Measurements from ENCODE around the gene GUCY1A2.

DNA sequence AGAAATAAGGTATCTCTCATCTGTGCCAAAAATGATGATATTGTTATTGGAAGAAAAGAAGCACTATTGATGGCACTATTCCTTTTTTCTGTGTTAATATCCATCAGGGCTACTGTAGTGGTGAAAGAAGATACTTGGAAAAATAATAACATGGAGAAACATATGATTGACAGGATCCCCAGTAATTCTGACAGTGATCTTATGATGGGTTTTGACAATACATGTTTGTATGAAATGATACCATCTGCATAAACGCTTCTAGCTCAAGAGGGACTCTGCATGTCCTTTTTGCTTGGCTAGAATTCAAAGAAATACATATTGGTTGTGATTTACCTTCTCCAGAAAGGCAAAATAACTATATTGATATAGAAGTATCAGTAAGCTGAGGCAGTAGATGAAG, 178.1 kb downstream of the GUCY1A2 start:
- TF ChIP-seq, protein P1, sequence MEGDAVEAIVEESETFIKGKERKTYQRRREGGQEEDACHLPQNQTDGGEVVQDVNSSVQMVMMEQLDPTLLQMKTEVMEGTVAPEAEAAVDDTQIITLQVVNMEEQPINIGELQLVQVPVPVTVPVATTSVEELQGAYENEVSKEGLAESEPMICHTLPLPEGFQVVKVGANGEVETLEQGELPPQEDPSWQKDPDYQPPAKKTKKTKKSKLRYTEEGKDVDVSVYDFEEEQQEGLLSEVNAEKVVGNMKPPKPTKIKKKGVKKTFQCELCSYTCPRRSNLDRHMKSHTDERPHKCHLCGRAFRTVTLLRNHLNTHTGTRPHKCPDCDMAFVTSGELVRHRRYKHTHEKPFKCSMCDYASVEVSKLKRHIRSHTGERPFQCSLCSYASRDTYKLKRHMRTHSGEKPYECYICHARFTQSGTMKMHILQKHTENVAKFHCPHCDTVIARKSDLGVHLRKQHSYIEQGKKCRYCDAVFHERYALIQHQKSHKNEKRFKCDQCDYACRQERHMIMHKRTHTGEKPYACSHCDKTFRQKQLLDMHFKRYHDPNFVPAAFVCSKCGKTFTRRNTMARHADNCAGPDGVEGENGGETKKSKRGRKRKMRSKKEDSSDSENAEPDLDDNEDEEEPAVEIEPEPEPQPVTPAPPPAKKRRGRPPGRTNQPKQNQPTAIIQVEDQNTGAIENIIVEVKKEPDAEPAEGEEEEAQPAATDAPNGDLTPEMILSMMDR (IDR thresholded peaks at IDR 0.05) = no peak
- TF ChIP-seq POLR2A (IDR thresholded peaks at IDR 0.05) = no peak

All from uterus (tissue), 2 donors.